Activated naive CD8-positive, alpha-beta T cell (primary cell): ENCODE measurements around the gene CYTIP.

ENCODE experiments used
- H3K27ac Mint-ChIP-seq: one replicate; pipeline ENCODE4 v1.8.0; 2021; ENCODE audit warnings: mixed read lengths
- H3K27me3 Mint-ChIP-seq: one replicate; pipeline ENCODE4 v1.8.0; 2021; ENCODE audit warnings: mixed read lengths
- H3K36me3 Mint-ChIP-seq: one replicate; pipeline ENCODE4 v1.8.0; 2021; ENCODE audit warnings: mixed read lengths
- H3K4me1 Mint-ChIP-seq: one replicate; pipeline ENCODE4 v1.8.0; 2021; ENCODE audit warnings: low read depth, mixed read lengths
- H3K4me3 Mint-ChIP-seq: one replicate; pipeline ENCODE4 v1.8.0; 2021; ENCODE audit warnings: mild to moderate bottlenecking, mixed read lengths
- H3K9me3 Mint-ChIP-seq: one replicate; pipeline ENCODE4 v1.8.0; 2021; ENCODE audit warnings: low read depth, mixed read lengths

CYTIP gene

GRCh38 chr2:157471078-157471477 lies 27.2 kb upstream of the CYTIP start:
- H3K27me3 Mint-ChIP-seq = no peaks in the 10 kb centered on the region
- H3K4me1 Mint-ChIP-seq = peaks cover 85% of the 10 kb centered on the region
- no peaks in the 10 kb centered on the region for H3K36me3 Mint-ChIP-seq
- no peaks in the 10 kb centered on the region for H3K9me3 Mint-ChIP-seq
- no peak overlapping the region for H3K4me3 Mint-ChIP-seq
- peak overlapping the region; percentile 98 for H3K27ac Mint-ChIP-seq

- peaks cover 86% of the 10 kb centered on the region for H3K4me1 Mint-ChIP-seq
- H3K9me3 Mint-ChIP-seq = no peaks in the 10 kb centered on the region
- H3K27ac Mint-ChIP-seq = peak overlapping the region; percentile 98
- peak overlapping the region; percentile 83 for H3K4me3 Mint-ChIP-seq
- H3K36me3 Mint-ChIP-seq = peaks cover 6% of the 10 kb centered on the region
- H3K27me3 Mint-ChIP-seq = no peaks in the 10 kb centered on the region
Measured at GRCh38 chr2:157470321-157470720, 26.4 kb upstream of the CYTIP start.

- H3K27me3 Mint-ChIP-seq = no peaks in the 10 kb centered on the region
- peaks cover 7% of the 10 kb centered on the region for H3K36me3 Mint-ChIP-seq
- H3K9me3 Mint-ChIP-seq = no peaks in the 10 kb centered on the region
- peaks cover 90% of the 10 kb centered on the region for H3K4me1 Mint-ChIP-seq
- peak overlapping the region; percentile 83 for H3K4me3 Mint-ChIP-seq
- H3K27ac Mint-ChIP-seq = peak overlapping the region; percentile 98
Measured at GRCh38 chr2:157469726-157470125, 25.8 kb upstream of the CYTIP start.

GRCh38 chr2:157468931-157469708 lies 25.2 kb upstream of the CYTIP start:
- Mint-ChIP-seq H3K9me3 (no peaks in the 10 kb centered on the region), H3K4me3 (peak overlapping the region; percentile 83), H3K27ac (peak overlapping the region; percentile 98), H3K27me3 (no peaks in the 10 kb centered on the region), H3K4me1 (peaks cover 90% of the 10 kb centered on the region), H3K36me3 (peaks cover 7% of the 10 kb centered on the region)

GRCh38 chr2:157466764-157467163 lies 22.9 kb upstream of the CYTIP start:
- Mint-ChIP-seq H3K9me3 (no peaks in the 10 kb centered on the region), H3K4me1 (peaks cover 94% of the 10 kb centered on the region), H3K4me3 (peak overlapping the region; percentile 32), H3K36me3 (peaks cover 7% of the 10 kb centered on the region), H3K27ac (peak overlapping the region; percentile 98), H3K27me3 (no peaks in the 10 kb centered on the region)

- Mint-ChIP-seq H3K27me3 (no peaks in the 10 kb centered on the region), H3K4me1 (peaks cover 98% of the 10 kb centered on the region), H3K9me3 (no peaks in the 10 kb centered on the region), H3K27ac (peak overlapping the region; percentile 98), H3K36me3 (peaks cover 7% of the 10 kb centered on the region), H3K4me3 (peak overlapping the region; percentile 65)
Measured at GRCh38 chr2:157465554-157465953, 21.7 kb upstream of the CYTIP start.

GRCh38 chr2:157463002-157463401 lies 19.1 kb upstream of the CYTIP start:
- Mint-ChIP-seq H3K4me3 (peak overlapping the region; percentile 7), H3K27ac (peak overlapping the region; percentile 98), H3K9me3 (no peaks in the 10 kb centered on the region), H3K4me1 (peaks cover 98% of the 10 kb centered on the region), H3K27me3 (no peaks in the 10 kb centered on the region), H3K36me3 (peaks cover 7% of the 10 kb centered on the region)

- H3K4me1 Mint-ChIP-seq = peaks cover 92% of the 10 kb centered on the region
- H3K4me3 Mint-ChIP-seq = no peak overlapping the region
- H3K27ac Mint-ChIP-seq = peak overlapping the region; percentile 98
- no peaks in the 10 kb centered on the region for H3K9me3 Mint-ChIP-seq
- peaks cover 7% of the 10 kb centered on the region for H3K36me3 Mint-ChIP-seq
- no peaks in the 10 kb centered on the region for H3K27me3 Mint-ChIP-seq
Measured at GRCh38 chr2:157460897-157461296, 17.0 kb upstream of the CYTIP start.

GRCh38 chr2:157460384-157460837 lies 16.5 kb upstream of the CYTIP start:
- Mint-ChIP-seq H3K4me3 (no peak overlapping the region), H3K4me1 (peaks cover 88% of the 10 kb centered on the region), H3K27ac (peak overlapping the region; percentile 98)

GRCh38 chr2:157459486-157459885 lies 15.6 kb upstream of the CYTIP start:
- Mint-ChIP-seq H3K4me1 (peaks cover 85% of the 10 kb centered on the region), H3K4me3 (peak overlapping the region; percentile 50), H3K27ac (peak overlapping the region; percentile 67), H3K27me3 (no peaks in the 10 kb centered on the region), H3K36me3 (peaks cover 3% of the 10 kb centered on the region), H3K9me3 (no peaks in the 10 kb centered on the region)

More at GRCh38 chr2:157460384-157460837, 16.5 kb upstream of the CYTIP start:
- Mint-ChIP-seq H3K27me3 (no peaks in the 10 kb centered on the region), H3K9me3 (no peaks in the 10 kb centered on the region), H3K36me3 (peaks cover 2% of the 10 kb centered on the region)

GRCh38 chr2:157447741-157448140 lies 3.9 kb upstream of the CYTIP start:
- Mint-ChIP-seq H3K27ac (peak overlapping the region; percentile 88), H3K27me3 (no peaks in the 10 kb centered on the region), H3K36me3 (peaks cover 2% of the 10 kb centered on the region), H3K4me1 (peaks cover 62% of the 10 kb centered on the region), H3K4me3 (peak overlapping the region; percentile 80), H3K9me3 (no peaks in the 10 kb centered on the region)

GRCh38 chr2:157447031-157447430 lies 3.1 kb upstream of the CYTIP start:
- Mint-ChIP-seq H3K36me3 (peaks cover 9% of the 10 kb centered on the region), H3K4me3 (peak overlapping the region; percentile 80), H3K4me1 (peaks cover 56% of the 10 kb centered on the region), H3K27me3 (no peaks in the 10 kb centered on the region), H3K27ac (peak overlapping the region; percentile 88), H3K9me3 (no peaks in the 10 kb centered on the region)

- Mint-ChIP-seq H3K36me3 (peaks cover 31% of the 10 kb centered on the region), H3K9me3 (no peaks in the 10 kb centered on the region), H3K4me3 (peak overlapping the region; percentile 99), H3K27ac (peak overlapping the region; percentile 99), H3K4me1 (peaks cover 49% of the 10 kb centered on the region), H3K27me3 (no peaks in the 10 kb centered on the region)
Measured at GRCh38 chr2:157444641-157445040, 752 bp upstream of the CYTIP start.

GRCh38 chr2:157443090-157443489 lies 799 bp downstream of the CYTIP start:
- no peaks in the 10 kb centered on the region for H3K27me3 Mint-ChIP-seq
- H3K4me3 Mint-ChIP-seq = peak overlapping the region; percentile 99
- H3K9me3 Mint-ChIP-seq = no peaks in the 10 kb centered on the region
- H3K36me3 Mint-ChIP-seq = peaks cover 41% of the 10 kb centered on the region
- H3K4me1 Mint-ChIP-seq = peaks cover 38% of the 10 kb centered on the region
- H3K27ac Mint-ChIP-seq = peak overlapping the region; percentile 99

- H3K4me1 Mint-ChIP-seq = peaks cover 38% of the 10 kb centered on the region
- H3K4me3 Mint-ChIP-seq = peak overlapping the region; percentile 99
- H3K27me3 Mint-ChIP-seq = no peaks in the 10 kb centered on the region
- no peaks in the 10 kb centered on the region for H3K9me3 Mint-ChIP-seq
- peak overlapping the region; percentile 99 for H3K27ac Mint-ChIP-seq
- H3K36me3 Mint-ChIP-seq = peaks cover 45% of the 10 kb centered on the region
Measured at GRCh38 chr2:157442636-157443035, 1.3 kb downstream of the CYTIP start.

- H3K36me3 Mint-ChIP-seq = peaks cover 46% of the 10 kb centered on the region
- H3K4me3 Mint-ChIP-seq = peak overlapping the region; percentile 99
- peaks cover 33% of the 10 kb centered on the region for H3K4me1 Mint-ChIP-seq
- H3K27ac Mint-ChIP-seq = peak overlapping the region; percentile 99
- H3K27me3 Mint-ChIP-seq = no peaks in the 10 kb centered on the region
- no peaks in the 10 kb centered on the region for H3K9me3 Mint-ChIP-seq
Measured at GRCh38 chr2:157442191-157442590, 1.7 kb downstream of the CYTIP start.
